Measurements from ENCODE around the gene KHDC4. TPM values are rescaled to one million over a fixed set of nuclear protein-coding genes. Genes with fewer than 3 reads are reported as not detected.
"Not testable (repeated sequence)": the region's sequence is repeated elsewhere in the genome, so short reads cannot be mapped to it uniquely, and the experiment has no call there.

Gene KHDC4
- total and polyA plus RNA-seq, 2 donors (not counting 3 experiments of a cell fraction or from before 2014, with no cell fraction given), result 47.9 to 54.1 TPM

DNA sequence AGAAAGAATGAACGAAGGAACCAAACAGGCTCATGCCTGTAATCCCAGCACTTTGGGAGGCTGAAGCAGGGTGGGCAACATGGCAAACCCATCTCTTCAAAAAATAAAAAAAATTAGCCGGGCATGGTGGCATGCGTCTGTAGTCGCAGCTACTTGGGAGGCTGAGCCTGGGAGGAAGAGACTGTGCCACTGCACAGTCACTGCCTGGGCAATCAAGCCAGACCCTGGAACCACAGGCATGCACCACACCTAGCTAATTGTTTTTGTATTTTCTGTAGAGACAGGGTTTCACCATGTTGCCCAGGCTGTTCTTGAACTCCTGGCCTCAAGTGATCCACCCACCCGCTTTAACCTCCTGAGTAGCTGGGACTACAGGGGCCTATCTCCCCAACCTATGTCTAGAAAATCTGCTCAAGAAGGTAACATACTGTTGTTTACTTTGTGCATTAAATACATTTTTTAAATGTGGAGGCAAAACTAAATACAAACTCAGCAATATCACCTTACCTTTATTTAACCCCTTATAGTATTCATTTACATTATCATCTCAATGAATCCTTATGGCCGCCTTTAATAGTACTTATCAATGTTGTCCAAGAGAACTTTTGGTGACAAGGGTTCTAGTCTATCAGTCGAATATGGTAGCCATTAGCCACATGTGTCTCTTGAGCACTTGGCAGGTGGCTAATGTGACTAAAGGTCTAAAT, 2.7 kb downstream of the KHDC4 start:
- Histone ChIP-seq H4K20me1 (replicated peaks; ENCODE audit: control insufficient read depth, extremely low read depth, insufficient read depth, low read length) (peaks cover 4% of the 10 kb centered on the region), H3K9ac (replicated peaks; ENCODE audit: extremely low read depth, insufficient read depth, low read length) (no peak overlapping the region), H3K4me3 (replicated peaks in 1 of 3; ENCODE audit: insufficient read depth in 1 of 3, low read depth in 1 of 3, low read length in 3 of 3) (peak overlapping the region in 2 of 3 experiments; percentile 9 to 21), H3K9me3 (replicated peaks; ENCODE audit: control insufficient read depth, insufficient read depth, low read length) (no peaks in the 10 kb centered on the region), H3K4me2 (ENCODE audit: insufficient read depth, low read length) (peak overlapping the region; percentile 84), H3K27ac (ENCODE audit: insufficient read depth, low read depth, low read length) (no peak overlapping the region), H3K9me1 (replicated peaks; ENCODE audit: control insufficient read depth, extremely low read depth, insufficient read depth, low read length) (no peaks in the 10 kb centered on the region), H3K79me2 (ENCODE audit: control insufficient read depth, insufficient read depth, low read length) (peaks cover 66% of the 10 kb centered on the region), H2AFZ (ENCODE audit: low read depth, low read length) (no peak overlapping the region), H3K36me3 (ENCODE audit: control insufficient read depth in 2 of 2, extremely low read depth in 1 of 2, insufficient read depth in 2 of 2, low read length in 2 of 2) (peaks cover 18 to 28% of the 10 kb centered on the region in 2 experiments), H3K27me3 (ENCODE audit: control insufficient read depth in 2 of 2, insufficient read depth in 2 of 2, low read length in 2 of 2) (no peaks in the 10 kb centered on the region), H3K4me1 (ENCODE audit: control insufficient read depth, extremely low read depth, insufficient read depth, low read length) (peaks cover 42% of the 10 kb centered on the region)
- peak; percentile 12 for TF ChIP-seq POLR2A (IDR thresholded peaks at IDR 0.05; ENCODE audit: low read depth, low read length)
- TF ChIP-seq EZH2 (IDR thresholded peaks at IDR 0.05; ENCODE audit: borderline replicate concordance, low read depth, low read length, severe bottlenecking), result no peak
- FAIRE-seq, result peak; percentile 4
- intact Hi-C loops (cut with micrococcal nuclease), result no loop called here
- DNase-seq (ENCODE audit: low read depth, low spot score), result no peak
- BruUV-seq (replicated peaks), result no TSS peak
- CTCF ChIA-PET, result interaction anchor here (0.7 to 6.7 kb wide), 7 partner anchors 10 to 135 kb away, joined by 3 to 57 read pairs (median 3); no protein-coding TSS in a partner anchor
- POLR2A ChIA-PET, result no interaction called here
- dilution Hi-C loops (cut with MboI; ENCODE audit: extremely low pct_ligation_motif_present, low sequenced_read_pairs), result no loop called here

DNA sequence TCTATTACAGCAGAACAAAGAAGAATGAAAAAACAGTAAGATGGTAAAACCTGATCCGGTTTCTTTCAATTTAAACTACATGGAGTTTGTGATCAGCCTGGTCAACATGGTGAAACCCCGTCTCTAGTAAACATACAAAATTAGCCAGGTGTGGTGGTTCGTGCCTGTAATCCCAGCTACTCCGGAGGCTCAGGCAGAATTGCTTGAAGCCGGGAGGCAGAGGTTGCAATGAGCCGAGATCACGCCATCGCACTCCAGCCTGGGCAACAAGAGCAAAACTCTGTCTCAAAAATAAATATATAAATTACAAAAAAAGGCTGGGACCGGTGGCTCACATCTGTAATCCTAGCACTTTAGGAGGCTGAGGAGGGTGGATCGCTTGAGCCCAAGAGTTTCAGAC, 3.5 kb downstream of the KHDC4 start:
- H3K9me3 ChIP-seq (replicated peaks; ENCODE audit: control insufficient read depth, insufficient read depth, low read length); H3K9ac ChIP-seq (replicated peaks; ENCODE audit: extremely low read depth, insufficient read depth, low read length); H4K20me1 ChIP-seq (replicated peaks; ENCODE audit: control insufficient read depth, extremely low read depth, insufficient read depth, low read length); H3K27ac ChIP-seq (ENCODE audit: insufficient read depth, low read depth, low read length); intact Hi-C loops (cut with micrococcal nuclease); BruUV-seq (replicated peaks); H2AFZ ChIP-seq (ENCODE audit: low read depth, low read length); FAIRE-seq; dilution Hi-C loops (cut with MboI; ENCODE audit: extremely low pct_ligation_motif_present, low sequenced_read_pairs); H3K9me1 ChIP-seq (replicated peaks; ENCODE audit: control insufficient read depth, extremely low read depth, insufficient read depth, low read length); POLR2A ChIA-PET; H3K27me3 ChIP-seq (ENCODE audit: control insufficient read depth in 2 of 2, insufficient read depth in 2 of 2, low read length in 2 of 2); DNase-seq (ENCODE audit: low read depth, low spot score): not testable (repeated sequence)
- peaks cover 42% of the 10 kb centered on the region for H3K4me1 ChIP-seq (ENCODE audit: control insufficient read depth, extremely low read depth, insufficient read depth, low read length)
- peak overlapping the region in 1 of 3 experiments; percentile 21 for H3K4me3 ChIP-seq (replicated peaks in 1 of 3; ENCODE audit: insufficient read depth in 1 of 3, low read depth in 1 of 3, low read length in 3 of 3)
- peaks cover 24 to 34% of the 10 kb centered on the region in 2 experiments for H3K36me3 ChIP-seq (ENCODE audit: control insufficient read depth in 2 of 2, extremely low read depth in 1 of 2, insufficient read depth in 2 of 2, low read length in 2 of 2)
- CTCF ChIA-PET, result interaction anchor here (0.7 to 6.7 kb wide), 5 partner anchors 9 to 136 kb away, joined by 3 to 57 read pairs (median 3); no protein-coding TSS in a partner anchor
- peaks cover 70% of the 10 kb centered on the region for H3K79me2 ChIP-seq (ENCODE audit: control insufficient read depth, insufficient read depth, low read length)
- H3K4me2 ChIP-seq (ENCODE audit: insufficient read depth, low read length), result peak overlapping the region; percentile 84

Data from endothelial cell of umbilical vein (primary cell).